GM12872 (cell line): ENCODE data around the gene OR2V1.

Source experiments
- CTCF ChIP-seq: IDR thresholded peaks from 3 replicates; pipeline ENCODE4 v1.5.1; 2011; ENCODE audit warnings: low read depth, mild to moderate bottlenecking, low read length, moderate library complexity; ENCODE audit not compliant: insufficient read depth

The OR2V1 gene

GRCh38 chr5:181087309-181087708 lies 43.7 kb downstream of the OR2V1 start:
- TF ChIP-seq CTCF, result no peak

GRCh38 chr5:181086884-181087205 lies 44.1 kb downstream of the OR2V1 start:
- no peak for TF ChIP-seq CTCF

- no peak for TF ChIP-seq CTCF
Observed at GRCh38 chr5:181086026-181086883, 44.7 kb downstream of the OR2V1 start.

- no peak for TF ChIP-seq CTCF
Observed at GRCh38 chr5:181084621-181085195, 46.3 kb downstream of the OR2V1 start.

- TF ChIP-seq CTCF, result no peak
Observed at GRCh38 chr5:181081989-181082388, 49.0 kb downstream of the OR2V1 start.

- TF ChIP-seq CTCF, result no peak
Observed at GRCh38 chr5:181076920-181077319, 54.0 kb downstream of the OR2V1 start.
